ENCODE data around the gene JUNB.

The JUNB gene

DNA sequence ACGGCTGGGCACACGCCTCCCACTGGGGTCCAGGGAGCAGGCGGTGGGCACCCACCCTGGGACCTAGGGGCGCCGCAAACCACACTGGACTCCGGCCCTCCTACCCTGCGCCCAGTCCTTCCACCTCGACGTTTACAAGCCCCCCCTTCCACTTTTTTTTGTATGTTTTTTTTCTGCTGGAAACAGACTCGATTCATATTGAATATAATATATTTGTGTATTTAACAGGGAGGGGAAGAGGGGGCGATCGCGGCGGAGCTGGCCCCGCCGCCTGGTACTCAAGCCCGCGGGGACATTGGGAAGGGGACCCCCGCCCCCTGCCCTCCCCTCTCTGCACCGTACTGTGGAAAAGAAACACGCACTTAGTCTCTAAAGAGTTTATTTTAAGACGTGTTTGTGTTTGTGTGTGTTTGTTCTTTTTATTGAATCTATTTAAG lies 1.6 kb downstream of the JUNB start:
- Histone ChIP-seq H2AFZ (ENCODE audit: low read depth, low read length) (no peak overlapping the region), H3K27me3 (ENCODE audit: control insufficient read depth in 1 of 2, insufficient read depth in 1 of 2, low read length in 2 of 2) (no peaks in the 10 kb centered on the region), H3K9ac (ENCODE audit: low read length) (peak overlapping the region; percentile 99), H3K4ac (ENCODE audit: low read depth in 1 of 2, low read length in 2 of 2) (peak overlapping the region in 1 of 2 experiments; percentile 75), H3K23ac (ENCODE audit: low read length in 2 of 2) (peak overlapping the region in 1 of 2 experiments; percentile 98), H3K4me1 (ENCODE audit: control insufficient read depth, insufficient read depth, low read depth, low read length) (peaks cover 38% of the 10 kb centered on the region), H4K91ac (ENCODE audit: low read length) (peak overlapping the region; percentile 30), H3K4me2 (ENCODE audit: low read length, poor library complexity, severe bottlenecking) (peak overlapping the region; percentile 95), H2BK15ac (ENCODE audit: low read depth, poor library complexity, severe bottlenecking) (no peak overlapping the region), H3K14ac (ENCODE audit: low read length in 2 of 2) (peak overlapping the region; percentile 9 to 100), H2BK120ac (ENCODE audit: low read depth, low read length) (peak overlapping the region; percentile 8), H2AK5ac (ENCODE audit: low read length, severe bottlenecking) (peak overlapping the region; percentile 26), H3K36me3 (ENCODE audit: control insufficient read depth in 1 of 2, insufficient read depth in 2 of 2, low read depth in 1 of 2, low read length in 2 of 2) (peaks cover 0 to 10% of the 10 kb centered on the region in 2 experiments), H3K27ac (ENCODE audit: low read length, poor library complexity, severe bottlenecking) (peak overlapping the region; percentile 83), H3K9me3 (ENCODE audit: control insufficient read depth, low read length) (no peaks in the 10 kb centered on the region), H2BK12ac (ENCODE audit: low read length in 2 of 2) (peak overlapping the region in 1 of 2 experiments; percentile 45), H4K8ac (ENCODE audit: low read length) (peak overlapping the region; percentile 16), H3K18ac (ENCODE audit: low read depth in 1 of 2, low read length in 2 of 2) (peak overlapping the region; percentile 97 to 99), H3K4me3 (ENCODE audit: insufficient read depth in 1 of 2, low read depth in 1 of 2, low read length in 2 of 2) (peak overlapping the region; percentile 86 to 99), H2BK5ac (ENCODE audit: low read depth, low read length, poor library complexity, severe bottlenecking) (peak overlapping the region; percentile 93), H3K79me1 (replicated peaks; ENCODE audit: low read length, poor library complexity, severe bottlenecking) (no peaks in the 10 kb centered on the region)
- no peak for DNase-seq
- 0% methylated on average over 11 of the region's 22 CpGs for WGBS

DNA sequence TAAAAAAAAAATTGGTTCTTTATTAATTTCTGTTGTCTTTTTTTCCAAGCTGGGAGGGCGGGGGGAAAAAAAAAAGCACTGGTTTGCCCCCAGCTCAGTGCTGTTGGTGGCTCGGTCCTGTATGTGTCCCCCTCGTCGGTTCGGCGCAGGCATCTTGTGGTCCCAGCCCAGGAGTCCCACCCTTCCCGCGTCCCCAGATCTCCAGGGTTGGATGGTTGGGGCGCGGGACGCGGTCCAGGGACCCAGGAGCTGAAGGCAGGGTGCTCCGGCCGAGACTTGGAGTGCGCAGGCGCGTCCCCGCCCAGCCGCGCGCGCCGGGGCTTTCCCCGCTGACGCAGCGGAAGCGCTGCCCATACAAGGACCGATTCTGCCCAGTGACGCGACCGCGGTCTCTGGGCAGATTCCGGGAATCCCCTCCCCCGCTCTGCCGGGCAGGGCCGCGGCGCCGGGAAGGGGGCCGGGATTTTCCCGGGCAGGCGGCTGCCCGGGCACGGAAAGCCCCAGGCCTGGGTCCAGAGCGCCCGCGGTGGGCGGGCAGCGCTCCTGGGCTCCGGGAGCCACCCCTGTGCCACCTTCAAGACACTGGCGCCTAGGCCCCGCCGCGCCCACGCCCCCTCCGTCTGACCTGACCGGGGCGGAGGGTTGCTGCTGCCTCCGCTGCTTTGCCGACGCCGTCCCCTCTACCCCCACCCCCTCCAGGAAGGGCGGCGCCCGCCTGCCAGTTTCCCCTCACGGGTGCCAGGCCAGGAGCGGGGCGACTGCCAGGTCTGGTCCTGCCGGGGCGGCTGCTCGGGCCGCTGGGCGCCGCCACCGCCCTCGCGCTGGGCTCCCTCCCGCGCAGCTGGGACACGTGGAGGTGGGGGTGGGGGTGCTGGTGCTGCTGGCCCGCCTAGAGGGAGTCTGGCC lies 2.3 kb downstream of the JUNB start:
- Histone ChIP-seq H3K27me3 (ENCODE audit: control insufficient read depth in 1 of 2, insufficient read depth in 1 of 2, low read length in 2 of 2) (no peaks in the 10 kb centered on the region), H4K91ac (ENCODE audit: low read length) (peak overlapping the region; percentile 96), H3K4ac (ENCODE audit: low read depth in 1 of 2, low read length in 2 of 2) (peak overlapping the region; percentile 92 to 94), H2BK15ac (ENCODE audit: low read depth, poor library complexity, severe bottlenecking) (peak overlapping the region; percentile 97), H3K79me1 (replicated peaks; ENCODE audit: low read length, poor library complexity, severe bottlenecking) (no peaks in the 10 kb centered on the region), H2BK5ac (ENCODE audit: low read depth, low read length, poor library complexity, severe bottlenecking) (peak overlapping the region; percentile 74), H3K23ac (ENCODE audit: low read length in 2 of 2) (no peak overlapping the region), H2AFZ (ENCODE audit: low read depth, low read length) (no peak overlapping the region), H3K4me2 (ENCODE audit: low read length, poor library complexity, severe bottlenecking) (peak overlapping the region; percentile 95), H2AK5ac (ENCODE audit: low read length, severe bottlenecking) (no peak overlapping the region), H3K4me1 (ENCODE audit: control insufficient read depth, insufficient read depth, low read depth, low read length) (peaks cover 35% of the 10 kb centered on the region), H3K9me3 (ENCODE audit: control insufficient read depth, low read length) (no peaks in the 10 kb centered on the region), H3K36me3 (ENCODE audit: control insufficient read depth in 1 of 2, insufficient read depth in 2 of 2, low read depth in 1 of 2, low read length in 2 of 2) (peaks cover under 1 to 10% of the 10 kb centered on the region in 2 experiments), H3K18ac (ENCODE audit: low read depth in 1 of 2, low read length in 2 of 2) (peak overlapping the region; percentile 96 to 99), H3K9ac (ENCODE audit: low read length) (peak overlapping the region; percentile 99), H2BK12ac (ENCODE audit: low read length in 2 of 2) (peak overlapping the region; percentile 45 to 72), H2BK120ac (ENCODE audit: low read depth, low read length) (peak overlapping the region; percentile 97), H3K4me3 (ENCODE audit: insufficient read depth in 1 of 2, low read depth in 1 of 2, low read length in 2 of 2) (peak overlapping the region; percentile 67 to 99), H3K27ac (ENCODE audit: low read length, poor library complexity, severe bottlenecking) (peak overlapping the region; percentile 83), H4K8ac (ENCODE audit: low read length) (peak overlapping the region; percentile 67), H3K14ac (ENCODE audit: low read length in 2 of 2) (no peak overlapping the region)
- peak; percentile 95 for DNase-seq
- under 1% methylated on average over 68 of the region's 81 CpGs for whole genome bisulfite sequencing

DNA sequence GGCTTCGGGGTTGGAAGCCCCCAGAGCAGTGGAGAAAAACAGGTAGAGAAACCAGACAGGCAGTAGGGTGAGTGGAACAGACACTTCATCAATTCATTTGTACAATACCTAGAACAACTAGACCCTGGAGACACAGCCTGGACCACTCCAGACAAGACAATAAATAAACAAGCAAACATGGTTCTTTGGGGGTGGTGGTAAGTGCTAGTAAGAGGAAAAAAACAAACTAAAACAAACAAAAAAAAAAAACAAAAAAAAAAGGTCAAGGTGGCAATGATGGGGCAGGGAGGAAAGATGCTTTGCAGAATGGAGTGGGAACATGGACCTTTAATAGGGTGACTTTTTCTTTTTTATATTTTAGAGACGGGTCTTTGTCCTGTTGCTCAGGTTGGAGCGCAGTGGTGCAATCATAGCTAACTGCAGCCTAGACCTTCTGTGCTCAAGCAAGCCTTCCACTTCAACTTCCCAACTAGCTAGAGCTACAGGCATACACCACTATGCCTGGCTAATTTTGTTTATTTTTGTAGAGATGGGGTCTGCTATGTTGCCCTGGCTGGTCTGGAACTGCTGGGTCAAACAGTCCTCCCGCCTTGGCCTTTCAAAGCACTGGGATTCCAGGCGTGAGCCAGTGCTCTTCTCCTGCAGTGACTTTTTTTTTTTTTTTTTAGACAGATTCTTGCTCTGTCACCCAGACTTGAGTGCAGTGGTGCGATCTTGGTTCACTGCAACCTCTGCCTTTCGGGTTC lies 3.1 kb downstream of the JUNB start:
- Histone ChIP-seq H3K9me3 (ENCODE audit: control insufficient read depth, low read length) (no peaks in the 10 kb centered on the region), H2AK5ac (ENCODE audit: low read length, severe bottlenecking) (peak overlapping the region; percentile 69), H2BK15ac (ENCODE audit: low read depth, poor library complexity, severe bottlenecking) (peak overlapping the region; percentile 97), H3K4me3 (ENCODE audit: insufficient read depth in 1 of 2, low read depth in 1 of 2, low read length in 2 of 2) (peak overlapping the region; percentile 62 to 99), H2AFZ (ENCODE audit: low read depth, low read length) (no peak overlapping the region), H4K8ac (ENCODE audit: low read length) (peak overlapping the region; percentile 67), H3K27me3 (ENCODE audit: control insufficient read depth in 1 of 2, insufficient read depth in 1 of 2, low read length in 2 of 2) (no peaks in the 10 kb centered on the region), H3K79me1 (replicated peaks; ENCODE audit: low read length, poor library complexity, severe bottlenecking) (no peaks in the 10 kb centered on the region), H3K9ac (ENCODE audit: low read length) (peak overlapping the region; percentile 99), H2BK120ac (ENCODE audit: low read depth, low read length) (peak overlapping the region; percentile 97), H3K4ac (ENCODE audit: low read depth in 1 of 2, low read length in 2 of 2) (peak overlapping the region; percentile 77 to 94), H4K91ac (ENCODE audit: low read length) (peak overlapping the region; percentile 96), H3K14ac (ENCODE audit: low read length in 2 of 2) (no peak overlapping the region), H3K27ac (ENCODE audit: low read length, poor library complexity, severe bottlenecking) (peak overlapping the region; percentile 33), H2BK5ac (ENCODE audit: low read depth, low read length, poor library complexity, severe bottlenecking) (no peak overlapping the region), H2BK12ac (ENCODE audit: low read length in 2 of 2) (peak overlapping the region; percentile 31 to 72), H3K4me1 (ENCODE audit: control insufficient read depth, insufficient read depth, low read depth, low read length) (peaks cover 29% of the 10 kb centered on the region), H3K36me3 (ENCODE audit: control insufficient read depth in 1 of 2, insufficient read depth in 2 of 2, low read depth in 1 of 2, low read length in 2 of 2) (peaks cover 6 to 15% of the 10 kb centered on the region in 2 experiments), H3K18ac (ENCODE audit: low read depth in 1 of 2, low read length in 2 of 2) (peak overlapping the region; percentile 96 to 99), H3K23ac (ENCODE audit: low read length in 2 of 2) (no peak overlapping the region), H3K4me2 (ENCODE audit: low read length, poor library complexity, severe bottlenecking) (peak overlapping the region; percentile 95)
- 88% methylated on average over 4 of the region's 7 CpGs for WGBS
- DNase-seq = peak; percentile 93

Data from mesenchymal stem cell (in vitro differentiated cells and primary cell).